HG02884 (cell line): Measurements from ENCODE around the gene IMMP2L.
"Not testable (repeated sequence)": the region's sequence is repeated elsewhere in the genome, so short reads cannot be mapped to it uniquely, and the experiment has no call there.

ENCODE experiments used
- ATAC-seq: cut with Tn5 transposase; IDR thresholded peaks from one replicate; pipeline ENCODE4 v1.9.1; 2021; ENCODE audit warnings: mild to moderate bottlenecking, moderate library complexity; ENCODE audit not compliant: unreplicated experiment

Gene IMMP2L

GRCh38 chr7:110974441-110974840 is 587.9 kb downstream of the IMMP2L start:
- no peak for ATAC-seq

GRCh38 chr7:110973196-110973990 is 588.9 kb downstream of the IMMP2L start:
- ATAC-seq = no peak

- no peak for ATAC-seq
Observed at GRCh38 chr7:110964775-110965174, 597.5 kb downstream of the IMMP2L start.

- no peak for ATAC-seq
Observed at GRCh38 chr7:110962826-110963225, 599.5 kb downstream of the IMMP2L start.

GRCh38 chr7:110962374-110962773 is 599.9 kb downstream of the IMMP2L start:
- no peak for ATAC-seq

- ATAC-seq = no peak
Observed at GRCh38 chr7:110960811-110961210, 601.5 kb downstream of the IMMP2L start.

GRCh38 chr7:110948280-110948679 is 614.0 kb downstream of the IMMP2L start:
- ATAC-seq = no peak

GRCh38 chr7:110947408-110947807 is 614.9 kb downstream of the IMMP2L start:
- no peak for ATAC-seq

- ATAC-seq = no peak
Observed at GRCh38 chr7:110944966-110945644, 617.2 kb downstream of the IMMP2L start.

- no peak for ATAC-seq
Observed at GRCh38 chr7:110944448-110944847, 617.8 kb downstream of the IMMP2L start.

GRCh38 chr7:110943701-110944345 is 618.5 kb downstream of the IMMP2L start:
- no peak for ATAC-seq

- ATAC-seq = no peak
Observed at GRCh38 chr7:110941385-110941784, 620.9 kb downstream of the IMMP2L start.

GRCh38 chr7:110940756-110941155 is 621.5 kb downstream of the IMMP2L start:
- no peak for ATAC-seq

GRCh38 chr7:110938165-110938564 is 624.1 kb downstream of the IMMP2L start:
- ATAC-seq = no peak

GRCh38 chr7:110936665-110937064 is 625.6 kb downstream of the IMMP2L start:
- not testable (repeated sequence) for ATAC-seq

- ATAC-seq = no peak
Observed at GRCh38 chr7:110929480-110930249, 632.6 kb downstream of the IMMP2L start.

- ATAC-seq = no peak
Observed at GRCh38 chr7:110922906-110923305, 639.4 kb downstream of the IMMP2L start.

GRCh38 chr7:110921595-110922151 is 640.6 kb downstream of the IMMP2L start:
- no peak for ATAC-seq

GRCh38 chr7:110918949-110919548 is 643.2 kb downstream of the IMMP2L start:
- ATAC-seq = peak; percentile 73

GRCh38 chr7:110914263-110914662 is 648.0 kb downstream of the IMMP2L start:
- ATAC-seq = no peak
